B cell (primary cell): ENCODE data around the gene CASTOR2. TPM values are rescaled to one million over a fixed set of nuclear protein-coding genes. Genes with fewer than 3 reads are reported as not detected.

ENCODE experiments used
- ATAC-seq: fragments of 200-7000 bp; cut with Tn5 transposase; one replicate; pipeline ENCODE4 v1.10.0; 2021; ENCODE audit warnings: low read depth, mild to moderate bottlenecking, moderate number of reproducible peaks, moderate library complexity
- CTCF ChIA-PET: fragments of 350-600 bp; sonication (Branson Sonifier 250); formaldehyde crosslinking; loops from one replicate; lab custom pipeline; 2021; ENCODE audit warnings: antibody characterized with exemption, inconsistent platforms; lab: Charles Lee
- POLR2A ChIA-PET: fragments of 350-600 bp; sonication (Branson Sonifier 250); formaldehyde crosslinking; loops from one replicate; lab custom pipeline; 2021; ENCODE audit warnings: antibody characterized with exemption; lab: Charles Lee
- DNase-seq: peaks from one replicate; pipeline ENCODE4 v3.0.0; 2013
- H2AFZ ChIP-seq: 2 replicates; pipeline ENCODE4 v1.6.1; 2012; ENCODE audit warnings: mild to moderate bottlenecking, low read depth, low read length; ENCODE audit not compliant: insufficient read depth, poor library complexity, severe bottlenecking
- H3K27ac ChIP-seq, 2 donors: 1 replicate in 1 of 2; 2 replicates in 1 of 2; pipeline ENCODE4 v1.5.1; 2012 to 2013; ENCODE audit warnings: low read length in 2 of 2, mild to moderate bottlenecking in 2 of 2, moderate library complexity in 1 of 2
- H3K27me3 ChIP-seq, 4 experiments: fragments of 200-600 bp in 1 of 4; sonication (generic) in 1 of 4; replicated peaks in 1 of 4; 1 replicate in 2 of 4; 2 replicates in 2 of 4; pipeline versions ENCODE4 v1.6.1 to v1.7.0; 2013 to 2016; ENCODE audit warnings: low read length in 3 of 4, mild to moderate bottlenecking in 2 of 4, mixed read lengths in 1 of 4, moderate library complexity in 1 of 4; ENCODE audit not compliant: insufficient read depth in 4 of 4, control insufficient read depth in 3 of 4; ENCODE audit errors: control extremely low read depth in 1 of 4
- H3K36me3 ChIP-seq, 2 experiments: replicated peaks in 1 of 2; 1 replicate in 1 of 2; 2 replicates in 1 of 2; pipeline versions ENCODE4 v1.6.1 to v1.7.1; 2013; ENCODE audit warnings: low read length in 1 of 2; ENCODE audit not compliant: insufficient read depth in 2 of 2, control insufficient read depth in 1 of 2; ENCODE audit errors: control extremely low read depth in 1 of 2, extremely low read depth in 1 of 2
- H3K4me1 ChIP-seq, 2 donors: fragments of 200-600 bp in 1 of 2; sonication (generic) in 1 of 2; 1 replicate in 1 of 2; 2 replicates in 1 of 2; pipeline versions ENCODE4 v1.5.1 to v1.6.1; 2013 to 2017; ENCODE audit warnings: low read length in 2 of 2; ENCODE audit not compliant: control insufficient read depth in 2 of 2, insufficient read depth in 2 of 2
- H3K4me2 ChIP-seq: replicated peaks from 2 replicates; pipeline ENCODE3; 2012; ENCODE audit warnings: mild to moderate bottlenecking, low read depth, low read length; ENCODE audit not compliant: poor library complexity, severe bottlenecking
- H3K4me3 ChIP-seq, 5 experiments: fragments of 200-600 bp in 1 of 5; sonication (generic) in 1 of 5; 1 replicate in 3 of 5; 2 replicates in 2 of 5; pipeline versions ENCODE4 v1.5.1 to v1.7.0; 2011 to 2016; ENCODE audit warnings: low read length in 4 of 5, mild to moderate bottlenecking in 4 of 5, low read depth in 2 of 5, control low read depth in 1 of 5, moderate library complexity in 1 of 5; ENCODE audit not compliant: insufficient read depth in 1 of 5; ENCODE audit errors: control extremely low read depth in 1 of 5, extremely low read depth in 1 of 5
- H3K79me2 ChIP-seq: fragments of 200-600 bp; sonication (generic); one replicate; pipeline ENCODE4 v1.6.0; 2016; ENCODE audit warnings: low read length; ENCODE audit not compliant: control insufficient read depth, insufficient read depth
- H3K9ac ChIP-seq: fragments of 200-600 bp; sonication (generic); 2 replicates; pipeline ENCODE4 v1.6.1; 2017; ENCODE audit warnings: mild to moderate bottlenecking, low read length, moderate library complexity
- H3K9me3 ChIP-seq, 3 donors: one replicate each; pipeline versions ENCODE4 v1.6.1 to v1.7.1; 2013; ENCODE audit warnings: low read length in 2 of 3; ENCODE audit not compliant: control insufficient read depth in 2 of 3, insufficient read depth in 1 of 3; ENCODE audit errors: control extremely low read depth in 1 of 3
- H4K20me1 ChIP-seq: 2 replicates; pipeline ENCODE4 v1.6.0; 2012; ENCODE audit warnings: mild to moderate bottlenecking, low read length; ENCODE audit not compliant: insufficient read depth, control insufficient read depth, poor library complexity, severe bottlenecking
- H3K27ac Mint-ChIP-seq: one replicate; pipeline ENCODE4 v1.8.0; 2021; ENCODE audit warnings: mixed read lengths
- H3K27me3 Mint-ChIP-seq: one replicate; pipeline ENCODE4 v1.8.0; 2021; ENCODE audit warnings: mixed read lengths
- H3K4me1 Mint-ChIP-seq: one replicate; pipeline ENCODE4 v1.8.0; 2021; ENCODE audit warnings: mixed read lengths
- H3K4me3 Mint-ChIP-seq: one replicate; pipeline ENCODE4 v1.8.0; 2021; ENCODE audit warnings: mixed read lengths
- H3K9me3 Mint-ChIP-seq: one replicate; pipeline ENCODE4 v1.8.0; 2022; ENCODE audit warnings: mixed read lengths; ENCODE audit not compliant: insufficient read depth
- CTCF ChIP-seq: fragments of 200-600 bp; IDR thresholded peaks from one replicate; pipeline ENCODE4 v1.8.0; 2022; ENCODE audit warnings: antibody characterized with exemption, mild to moderate bottlenecking
- EZH2 ChIP-seq: IDR thresholded peaks from 2 replicates; pipeline ENCODE4 v1.6.1; 2012; ENCODE audit warnings: borderline replicate concordance, low read depth, mild to moderate bottlenecking, moderate library complexity, low read length; ENCODE audit not compliant: insufficient read depth, poor library complexity, severe bottlenecking
- WGBS: methylation state at CpG from one replicate; pipeline ENCODE4 v1.1.5; 2013; ENCODE audit warnings: missing lambda C conversion rate; ENCODE audit not compliant: insufficient coverage; 5-methylcytosine and 5-hydroxymethylcytosine counted together
- intact Hi-C: fragments of 100-400 bp; cut with micrococcal nuclease; formaldehyde crosslinking; loops from one replicate; pipeline ENCODE4 v1.10.0; 2022
- polyA plus RNA-seq: library from polyadenylated mRNA; depleted of rRNA; stranded (reverse); fragments of >200 nt; gene quantifications from 2 replicates; pipeline ENCODE4 v1.2.3, GENCODE V29; 2012
- total RNA-seq, 2 donors: library from RNA; stranded (reverse); fragments of 120-200 nt in 1 of 2; gene quantifications; 1 replicate in 1 of 2; 2 replicates in 1 of 2; pipeline versions ENCODE4 v1.2.3 to v1.2.4, GENCODE V29; 2013 to 2022

The CASTOR2 gene
- total and polyA plus RNA-seq, 2 donors (not counting 1 experiment from before 2014, with no cell fraction given): 1.8 to 5.1 TPM

GRCh38 chr7:75039166-75039565 is 74.7 kb downstream of the CASTOR2 start:
- Histone ChIP-seq H3K9me3 (no peaks in the 10 kb centered on the region), H3K27ac (no peak overlapping the region), H3K36me3 (peaks cover 0 to 11% of the 10 kb centered on the region in 2 experiments), H2AFZ (no peak overlapping the region), H4K20me1 (no peaks in the 10 kb centered on the region), H3K4me3 (no peak overlapping the region), H3K4me1 (no peaks in the 10 kb centered on the region), H3K27me3 (no peaks in the 10 kb centered on the region), H3K4me2 (no peak overlapping the region), H3K9ac (no peak overlapping the region), H3K79me2 (no peaks in the 10 kb centered on the region)
- no peaks in the 10 kb centered on the region for H3K9me3 Mint-ChIP-seq
- no peaks in the 10 kb centered on the region for H3K4me1 Mint-ChIP-seq
- intact Hi-C loops: no loop called here
- DNase-seq (no peak), ATAC-seq (no peak)
- WGBS: 94% methylated on average over 10 of the region's 10 CpGs
- no peaks in the 10 kb centered on the region for H3K27me3 Mint-ChIP-seq
- CTCF ChIA-PET: interaction anchor here (1.4 kb wide), 1 partner anchor 620 kb away, joined by 3 read pairs; no protein-coding TSS in a partner anchor
- H3K27ac Mint-ChIP-seq: no peak overlapping the region
- H3K4me3 Mint-ChIP-seq: no peak overlapping the region
- TF ChIP-seq CTCF: no peak
- no peak for TF ChIP-seq EZH2
- POLR2A ChIA-PET: no interaction called here

GRCh38 chr7:75039709-75040108 is 75.2 kb downstream of the CASTOR2 start:
- TF ChIP-seq EZH2: no peak
- no peak for TF ChIP-seq CTCF
- Histone ChIP-seq H3K27ac (no peak overlapping the region), H3K27me3 (no peaks in the 10 kb centered on the region), H2AFZ (no peak overlapping the region), H3K36me3 (peaks cover 0 to 11% of the 10 kb centered on the region in 2 experiments), H4K20me1 (no peaks in the 10 kb centered on the region), H3K4me3 (no peak overlapping the region), H3K4me2 (no peak overlapping the region), H3K9me3 (no peaks in the 10 kb centered on the region), H3K9ac (no peak overlapping the region), H3K4me1 (no peaks in the 10 kb centered on the region), H3K79me2 (no peaks in the 10 kb centered on the region)
- ATAC-seq: no peak
- no peak overlapping the region for H3K4me3 Mint-ChIP-seq
- intact Hi-C loops: no loop called here
- H3K4me1 Mint-ChIP-seq: no peaks in the 10 kb centered on the region
- ChIA-PET POLR2A (no interaction called here), CTCF (no interaction called here)
- DNase-seq: no peak
- H3K27me3 Mint-ChIP-seq: no peaks in the 10 kb centered on the region
- WGBS: 96% methylated on average over 11 of the region's 11 CpGs
- no peaks in the 10 kb centered on the region for H3K9me3 Mint-ChIP-seq
- H3K27ac Mint-ChIP-seq: no peak overlapping the region
